Measurements from ENCODE around the gene COL23A1. TPM values are rescaled to one million over a fixed set of nuclear protein-coding genes. Genes with fewer than 3 reads are reported as not detected.

COL23A1 gene
- total and polyA plus RNA-seq, 2 donors (not counting 1 experiment from before 2014, with no cell fraction given) = 0.20 TPM; not detected in 1

DNA sequence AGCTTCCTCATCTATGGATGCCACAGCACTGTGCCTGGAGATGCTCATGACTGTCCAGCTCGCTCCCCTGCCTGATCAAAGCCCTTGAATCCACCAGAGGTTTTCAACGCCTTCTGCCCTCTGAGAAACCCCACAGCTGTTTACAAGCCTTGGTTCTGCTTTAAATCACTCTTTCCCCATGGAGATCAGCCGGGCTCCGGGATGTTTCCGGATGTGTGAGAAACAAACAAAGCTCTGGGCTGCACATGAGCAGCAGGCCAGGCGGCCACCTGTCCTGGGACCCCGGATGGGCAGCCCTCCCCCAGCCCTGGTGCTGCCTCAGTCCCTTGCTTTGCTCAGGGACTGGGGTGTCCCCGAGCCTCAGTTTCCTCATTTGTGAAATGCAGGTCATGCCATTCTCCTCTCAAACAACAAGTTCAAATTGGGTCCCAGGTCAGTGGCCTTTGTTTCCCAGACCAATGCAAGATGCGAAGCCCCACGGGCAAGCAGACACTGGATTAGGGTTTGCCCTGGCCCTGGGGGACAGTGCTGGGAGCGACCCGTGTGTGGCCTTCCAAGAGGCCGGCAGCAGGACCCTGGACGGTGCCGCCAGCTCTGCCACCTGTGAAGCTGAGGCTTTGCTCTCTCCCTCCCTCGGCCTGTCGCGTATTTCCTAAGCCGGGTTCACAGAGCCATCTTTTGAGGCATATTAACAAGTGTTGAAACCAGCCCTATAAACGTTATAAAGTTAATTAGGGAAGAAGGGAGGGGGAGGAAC, 315.2 kb downstream of the COL23A1 start:
- no peaks in the 10 kb centered on the region for H4K20me1 ChIP-seq (ENCODE audit: control insufficient read depth, insufficient read depth, low read length, poor library complexity, severe bottlenecking)
- WGBS (ENCODE audit: insufficient coverage) = 93% methylated on average over 16 of the region's 20 CpGs
- DNase-seq (no peak), ATAC-seq (ENCODE audit: low read depth) (no peak)
- no peak overlapping the region for H3K4me3 ChIP-seq (ENCODE audit: control extremely low read depth in 1 of 5, extremely low read depth in 1 of 5, insufficient read depth in 1 of 5, low read depth in 2 of 5, low read length in 4 of 5)
- intact Hi-C loops (cut with micrococcal nuclease) = no loop called here
- H3K9ac ChIP-seq (ENCODE audit: low read length) = no peak overlapping the region
- ChIA-PET POLR2A (no interaction called here), CTCF (interaction anchor here (1.9 kb wide), 1 partner anchor 9 kb away, joined by 6 read pairs; no protein-coding TSS in a partner anchor)
- Mint-ChIP-seq H3K27me3 (peaks cover 19% of the 10 kb centered on the region), H3K4me3 (no peak overlapping the region), H3K27ac (no peak overlapping the region), H3K9me3 (ENCODE audit: insufficient read depth) (no peaks in the 10 kb centered on the region), H3K4me1 (peaks cover 2% of the 10 kb centered on the region)
- H3K27ac ChIP-seq (ENCODE audit: low read length in 2 of 2) = no peak overlapping the region
- H3K79me2 ChIP-seq (ENCODE audit: control insufficient read depth, insufficient read depth, low read length) = no peaks in the 10 kb centered on the region
- TF ChIP-seq, protein P1, sequence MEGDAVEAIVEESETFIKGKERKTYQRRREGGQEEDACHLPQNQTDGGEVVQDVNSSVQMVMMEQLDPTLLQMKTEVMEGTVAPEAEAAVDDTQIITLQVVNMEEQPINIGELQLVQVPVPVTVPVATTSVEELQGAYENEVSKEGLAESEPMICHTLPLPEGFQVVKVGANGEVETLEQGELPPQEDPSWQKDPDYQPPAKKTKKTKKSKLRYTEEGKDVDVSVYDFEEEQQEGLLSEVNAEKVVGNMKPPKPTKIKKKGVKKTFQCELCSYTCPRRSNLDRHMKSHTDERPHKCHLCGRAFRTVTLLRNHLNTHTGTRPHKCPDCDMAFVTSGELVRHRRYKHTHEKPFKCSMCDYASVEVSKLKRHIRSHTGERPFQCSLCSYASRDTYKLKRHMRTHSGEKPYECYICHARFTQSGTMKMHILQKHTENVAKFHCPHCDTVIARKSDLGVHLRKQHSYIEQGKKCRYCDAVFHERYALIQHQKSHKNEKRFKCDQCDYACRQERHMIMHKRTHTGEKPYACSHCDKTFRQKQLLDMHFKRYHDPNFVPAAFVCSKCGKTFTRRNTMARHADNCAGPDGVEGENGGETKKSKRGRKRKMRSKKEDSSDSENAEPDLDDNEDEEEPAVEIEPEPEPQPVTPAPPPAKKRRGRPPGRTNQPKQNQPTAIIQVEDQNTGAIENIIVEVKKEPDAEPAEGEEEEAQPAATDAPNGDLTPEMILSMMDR (IDR thresholded peaks at IDR 0.05) = no peak
- no peak for TF ChIP-seq EZH2 (IDR thresholded peaks at IDR 0.05; ENCODE audit: borderline replicate concordance, insufficient read depth, low read depth, low read length, poor library complexity, severe bottlenecking)
- H3K27me3 ChIP-seq (replicated peaks in 1 of 4; ENCODE audit: control extremely low read depth in 1 of 4, control insufficient read depth in 3 of 4, insufficient read depth in 4 of 4, low read length in 3 of 4) = peaks cover 0 to under 1% (median 0%) of the 10 kb centered on the region in 4 experiments
- H3K4me1 ChIP-seq (ENCODE audit: control insufficient read depth in 2 of 2, insufficient read depth in 2 of 2, low read length in 2 of 2) = peaks cover 0 to 3% of the 10 kb centered on the region in 2 donors
- H3K9me3 ChIP-seq (ENCODE audit: control extremely low read depth in 1 of 3, control insufficient read depth in 2 of 3, insufficient read depth in 1 of 3, low read length in 2 of 3) = no peaks in the 10 kb centered on the region
- H2AFZ ChIP-seq (ENCODE audit: insufficient read depth, low read depth, low read length, poor library complexity, severe bottlenecking) = no peak overlapping the region
- H3K36me3 ChIP-seq (replicated peaks in 1 of 2; ENCODE audit: control extremely low read depth in 1 of 2, control insufficient read depth in 1 of 2, extremely low read depth in 1 of 2, insufficient read depth in 2 of 2, low read length in 1 of 2) = no peaks in the 10 kb centered on the region
- no peak overlapping the region for H3K4me2 ChIP-seq (replicated peaks; ENCODE audit: low read depth, low read length, poor library complexity, severe bottlenecking)

All from B cell (primary cell).